A549 treated with AZD9567 at 1 μM for 4 hours (cell line): Measurements from ENCODE around the gene HDDC2. TPM values are rescaled to one million over a fixed set of nuclear protein-coding genes. Genes with fewer than 3 reads are reported as not detected.

Experiments used
- total RNA-seq: library from RNA; stranded (reverse); fragments of 200-300 nt; extraction: Qiagen RNA extraction; gene quantifications from 5 replicates; pipeline ENCODE4 v1.2.3, GENCODE V29; 2022; ENCODE audit not compliant: insufficient read depth

HDDC2 gene
- total RNA-seq, result 73.5 to 100 TPM (median 92.2 TPM) in 5 replicates

GRCh38 chr6:125301435-125302391 is at the start of gene HDDC2:
HDDC2 (minus strand) TSS chr6:125301967; CDS start chr6:125301932, 35 bp downstream.

Other genes starting within 250 kb of the HDDC2 start
- gene TPD52L1, start 148.2 kb downstream of the HDDC2 start, total RNA-seq, result 44.9 to 53.5 TPM (median 45.0 TPM) in 5 replicates